PC-3 (cell line): ENCODE results near the gene TMSB4X. TPM values are rescaled to one million over a fixed set of nuclear protein-coding genes. Genes with fewer than 3 reads are reported as not detected.

Experiments
- ATAC-seq: fragments of 200-7000 bp; cut with Tn5 transposase; 2 replicates; pipeline ENCODE4 v1.9.1; 2020; ENCODE audit warnings: mild to moderate bottlenecking, moderate library complexity
- Bru-seq: library from RNA; stranded (reverse); fragments of 400-500 nt; gene quantifications from one replicate; lab custom pipeline; 2021; lab: Mats Ljungman, UMichigan
- BruChase-seq, 2 experiments: library from RNA; stranded (reverse); fragments of 400-500 nt; gene quantifications; one replicate each; lab custom pipeline; 2021; lab: Mats Ljungman, UMichigan
- BruUV-seq: library from RNA; stranded (reverse); fragments of 400-500 nt; replicated peaks from 2 replicates; lab custom pipeline; 2021; lab: Mats Ljungman, UMichigan
- CTCF ChIA-PET: fragments of 300-600 bp; sonication (Branson Sonifier 250); formaldehyde crosslinking; loops from one replicate; lab custom pipeline; 2022; ENCODE audit warnings: antibody characterized with exemption; lab: Charles Lee
- POLR2A ChIA-PET: fragments of 300-600 bp; sonication (Branson Sonifier 250); formaldehyde crosslinking; loops from one replicate; lab custom pipeline; 2022; ENCODE audit warnings: antibody characterized with exemption; ENCODE audit not compliant: unreplicated experiment; lab: Charles Lee
- DNase-seq: peaks from one replicate; pipeline ENCODE4 v3.0.0-alpha.2; 2015
- H2AFZ ChIP-seq: fragments of 300-600 bp; sonication (generic); 2 replicates; pipeline ENCODE4 v1.6.0; 2016; ENCODE audit warnings: antibody characterized with exemption, low read length
- H3F3A ChIP-seq: fragments of 300-600 bp; sonication (generic); one replicate; pipeline ENCODE4 v1.6.0; 2017; ENCODE audit warnings: antibody characterized with exemption, low read length, control low read depth, mild to moderate bottlenecking; ENCODE audit not compliant: unreplicated experiment
- H3K27ac ChIP-seq: fragments of 300-600 bp; sonication (generic); 2 replicates; pipeline ENCODE4 v1.5.1; 2016; ENCODE audit warnings: mild to moderate bottlenecking, low read length
- H3K27me3 ChIP-seq: fragments of 300-600 bp; sonication (generic); 2 replicates; pipeline ENCODE4 v1.6.1; 2016; ENCODE audit warnings: low read length, mixed read lengths
- H3K36me3 ChIP-seq: fragments of 300-600 bp; sonication (generic); 2 replicates; pipeline ENCODE4 v1.6.1; 2016; ENCODE audit warnings: low read depth, mixed run types, low read length, mixed read lengths
- H3K4me1 ChIP-seq: fragments of 300-600 bp; sonication (generic); 2 replicates; pipeline ENCODE4 v1.5.1; 2016; ENCODE audit warnings: low read length; ENCODE audit not compliant: insufficient read depth
- H3K4me2 ChIP-seq: fragments of 300-600 bp; sonication (generic); 2 replicates; pipeline ENCODE4 v1.6.0; 2016; ENCODE audit warnings: low read length
- H3K4me3 ChIP-seq: fragments of 300-600 bp; sonication (generic); 2 replicates; pipeline ENCODE4 v1.5.1; 2016; ENCODE audit warnings: mild to moderate bottlenecking, low read length, mixed read lengths
- H3K79me2 ChIP-seq: fragments of 300-600 bp; sonication (generic); 2 replicates; pipeline ENCODE4 v1.6.1; 2017; ENCODE audit warnings: low read length, mixed read lengths
- H3K9ac ChIP-seq: fragments of 300-600 bp; sonication (generic); 2 replicates; pipeline ENCODE4 v1.6.0; 2016; ENCODE audit warnings: mild to moderate bottlenecking, low read length
- H3K9me2 ChIP-seq: fragments of 300-600 bp; sonication (generic); replicated peaks from 2 replicates; pipeline ENCODE4 v1.6.1; 2016; ENCODE audit warnings: mixed run types, low read length, mixed read lengths
- H3K9me3 ChIP-seq: fragments of 300-600 bp; sonication (generic); 2 replicates; pipeline ENCODE4 v1.6.1; 2016; ENCODE audit warnings: low read length, mixed read lengths
- H4K20me1 ChIP-seq: fragments of 300-600 bp; sonication (generic); 2 replicates; pipeline ENCODE4 v1.6.1; 2016; ENCODE audit warnings: low read length, mixed read lengths
- EZH2 ChIP-seq: fragments of 300-600 bp; sonication (generic); IDR thresholded peaks from one replicate; pipeline ENCODE4 v1.6.1; 2017; ENCODE audit warnings: antibody characterized with exemption, mild to moderate bottlenecking, low read length; ENCODE audit not compliant: unreplicated experiment
- EZH2phosphoT487 ChIP-seq: fragments of 300-600 bp; sonication (generic); IDR thresholded peaks from 2 replicates; pipeline ENCODE4 v1.6.1; 2018; ENCODE audit warnings: mild to moderate bottlenecking, antibody characterized with exemption, low read length, borderline replicate concordance
- intact Hi-C: fragments of 100-400 bp; cut with micrococcal nuclease; formaldehyde crosslinking; loops from 2 replicates; pipeline ENCODE4 v1.9.0; 2023
- long read RNA-seq: library from polyadenylated mRNA; unstranded; transcript quantifications from one replicate; pipeline ENCODE4 v2.0.0, GENCODE V29; 2021; ENCODE audit not compliant: unreplicated experiment
- total RNA-seq: library from RNA; depleted of rRNA; stranded (reverse); fragments of >200 nt; gene quantifications from 2 replicates; pipeline ENCODE4 v1.2.3, GENCODE V29; 2014; rRNA removed
- TF ChIP-seq, protein P1 (sequence below): fragments of 300-600 bp; sonication (generic); conservative IDR thresholded peaks from 2 replicates; pipeline ENCODE4 v1.5.1; 2017; ENCODE audit warnings: antibody characterized with exemption, low read depth, mild to moderate bottlenecking, low read length

The TMSB4X gene
- total RNA-seq (1,640 and 2,159 TPM in 2 replicates), Bru-seq, nascent RNA (percentile 100 among the genes with signal in this experiment), BruChase-seq, experiment 1, labeled RNA remaining after a 6-hour chase (percentile 100 among the genes with signal in this experiment), BruChase-seq, experiment 2, labeled RNA remaining after a 2-hour chase (percentile 100 among the genes with signal in this experiment)
- long read RNA-seq, transcript TMSB4X-204 (3 exons, 628 nt): major isoform, 858 of 1,079 reads
- long read RNA-seq, transcript TMSB4X-203 (2 exons, 1,702 nt): minor isoform, 12 of 1,079 reads
- long read RNA-seq, partial matches to known transcripts: 0 of 1,079 reads
- long read RNA-seq, other reads (novel, unspliced or antisense): 208 of 1,079 reads

GRCh38 chrX:12974796-12975669, at the start of gene TMSB4X:
TMSB4X (plus strand) TSS chrX:12975110.
- Histone ChIP-seq H3K4me1 (peaks cover 24% of the 10 kb centered on the region), H3K9me2 (no peaks in the 10 kb centered on the region), H3K79me2 (peaks cover 32% of the 10 kb centered on the region), H3K9me3 (no peaks in the 10 kb centered on the region), H4K20me1 (peaks cover 21% of the 10 kb centered on the region), H3K27ac (peak within 1 kb of the TSS; percentile 85), H3F3A (peaks cover 10% of the 10 kb centered on the region), H3K36me3 (peaks cover 16% of the 10 kb centered on the region), H2AFZ (peak within 1 kb of the TSS; percentile 83), H3K9ac (peak within 1 kb of the TSS; percentile 99), H3K27me3 (no peaks in the 10 kb centered on the region), H3K4me3 (peak within 1 kb of the TSS; percentile 92), H3K4me2 (peak within 1 kb of the TSS; percentile 94)
- TSS peak; percentile 72 for BruUV-seq
- TF ChIP-seq EZH2phosphoT487: no peak
- TF ChIP-seq, protein P1, sequence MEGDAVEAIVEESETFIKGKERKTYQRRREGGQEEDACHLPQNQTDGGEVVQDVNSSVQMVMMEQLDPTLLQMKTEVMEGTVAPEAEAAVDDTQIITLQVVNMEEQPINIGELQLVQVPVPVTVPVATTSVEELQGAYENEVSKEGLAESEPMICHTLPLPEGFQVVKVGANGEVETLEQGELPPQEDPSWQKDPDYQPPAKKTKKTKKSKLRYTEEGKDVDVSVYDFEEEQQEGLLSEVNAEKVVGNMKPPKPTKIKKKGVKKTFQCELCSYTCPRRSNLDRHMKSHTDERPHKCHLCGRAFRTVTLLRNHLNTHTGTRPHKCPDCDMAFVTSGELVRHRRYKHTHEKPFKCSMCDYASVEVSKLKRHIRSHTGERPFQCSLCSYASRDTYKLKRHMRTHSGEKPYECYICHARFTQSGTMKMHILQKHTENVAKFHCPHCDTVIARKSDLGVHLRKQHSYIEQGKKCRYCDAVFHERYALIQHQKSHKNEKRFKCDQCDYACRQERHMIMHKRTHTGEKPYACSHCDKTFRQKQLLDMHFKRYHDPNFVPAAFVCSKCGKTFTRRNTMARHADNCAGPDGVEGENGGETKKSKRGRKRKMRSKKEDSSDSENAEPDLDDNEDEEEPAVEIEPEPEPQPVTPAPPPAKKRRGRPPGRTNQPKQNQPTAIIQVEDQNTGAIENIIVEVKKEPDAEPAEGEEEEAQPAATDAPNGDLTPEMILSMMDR: no peak
- no peak for TF ChIP-seq EZH2
- ChIA-PET CTCF (interaction anchor here (0.6 to 1.0 kb wide), 2 partner anchors 21 to 28 kb away, joined by 3 read pairs; no protein-coding TSS in a partner anchor), POLR2A (interaction anchor here (1.0 kb wide), 2 partner anchors 26 to 149 kb away, joined by 3 read pairs; no protein-coding TSS in a partner anchor)
- ATAC-seq: peak; percentile 74
- DNase-seq: peak; percentile 81
- intact Hi-C loops: loop anchor here (2.0 to 10.0 kb wide), 4 partner anchors 28 to 680 kb away; partner anchors contain the start of gene TCEANC

DNA sequence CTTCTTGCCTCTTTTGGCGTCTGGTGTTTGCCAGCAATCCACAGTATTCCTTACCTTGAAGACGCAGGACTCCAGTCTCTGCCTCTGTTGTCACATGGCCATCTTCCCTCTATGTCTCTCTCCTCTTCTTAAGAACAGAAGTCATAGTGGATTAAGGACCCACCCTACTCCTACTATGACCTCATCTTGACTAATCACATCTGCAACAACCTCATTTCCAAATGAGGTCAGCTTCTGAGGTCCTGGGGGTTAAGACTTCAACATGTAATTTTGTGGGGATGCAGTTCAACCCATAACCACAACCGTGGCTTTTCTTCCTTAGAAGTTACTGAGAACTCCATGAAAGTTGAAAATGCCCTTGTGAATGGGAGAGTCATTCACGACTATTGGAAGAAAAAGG, 45.2 kb upstream of the TMSB4X start:
- CTCF ChIA-PET: no interaction called here
- ATAC-seq: no peak
- Histone ChIP-seq H3K36me3 (no peaks in the 10 kb centered on the region), H3F3A (no peaks in the 10 kb centered on the region), H3K9me3 (no peaks in the 10 kb centered on the region), H2AFZ (no peak overlapping the region), H3K9ac (no peak overlapping the region), H3K4me3 (no peak overlapping the region), H3K27ac (no peak overlapping the region), H4K20me1 (no peaks in the 10 kb centered on the region), H3K27me3 (no peaks in the 10 kb centered on the region), H3K4me2 (no peak overlapping the region), H3K4me1 (no peaks in the 10 kb centered on the region), H3K79me2 (no peaks in the 10 kb centered on the region), H3K9me2 (no peaks in the 10 kb centered on the region)
- no peak for DNase-seq
- intact Hi-C loops: no loop called here
- TF ChIP-seq, protein P1: no peak
- TF ChIP-seq EZH2phosphoT487 (no peak), EZH2 (no peak)
- BruUV-seq: no TSS peak
- POLR2A ChIA-PET: no interaction called here
